Activated CD4-positive, alpha-beta T cell treated with anti-CD3 and anti-CD28 coated beads, Interleukin-2, amount 10 ng/mL, durations not matched to agents 7 days and 5 days (primary cell): ENCODE data around the gene NCL. TPM values are rescaled to one million over a fixed set of nuclear protein-coding genes. Genes with fewer than 3 reads are reported as not detected.
A peak's percentile ranks its signal among the peaks of the same experiment; 100 is the strongest.
"Not testable (repeated sequence)": the region's sequence is repeated elsewhere in the genome, so short reads cannot be mapped to it uniquely, and the experiment has no call there.

Experiments used
- CTCF ChIA-PET: fragments of 350-600 bp; sonication (Branson Sonifier 250); formaldehyde crosslinking; loops from one replicate; lab custom pipeline; 2021; ENCODE audit warnings: antibody characterized with exemption; lab: Charles Lee
- POLR2A ChIA-PET: fragments of 350-600 bp; sonication (Branson Sonifier 250); formaldehyde crosslinking; loops from one replicate; lab custom pipeline; 2021; ENCODE audit warnings: antibody characterized with exemption; lab: Charles Lee
- DNase-seq: peaks from one replicate; pipeline ENCODE4 v3.0.0-alpha.2; 2020
- H3K27ac Mint-ChIP-seq: one replicate; pipeline ENCODE4 v1.8.0; 2021; ENCODE audit warnings: mild to moderate bottlenecking, moderate library complexity, mixed read lengths
- H3K27me3 Mint-ChIP-seq: one replicate; pipeline ENCODE4 v1.8.0; 2021; ENCODE audit warnings: mixed read lengths
- H3K36me3 Mint-ChIP-seq: one replicate; pipeline ENCODE4 v1.8.0; 2021; ENCODE audit warnings: low read depth, mixed read lengths
- H3K4me1 Mint-ChIP-seq: one replicate; pipeline ENCODE4 v1.8.0; 2021; ENCODE audit warnings: mixed read lengths
- H3K4me3 Mint-ChIP-seq: one replicate; pipeline ENCODE4 v1.8.0; 2021; ENCODE audit warnings: mild to moderate bottlenecking, moderate library complexity, mixed read lengths
- H3K9me3 Mint-ChIP-seq: one replicate; pipeline ENCODE4 v1.8.0; 2021; ENCODE audit warnings: mixed read lengths
- total RNA-seq, 2 experiments: library from RNA; stranded (reverse); gene quantifications; one replicate each; pipeline ENCODE4 v1.2.3, GENCODE V29; 2021

Gene NCL
- total RNA-seq, 2 experiments from 2014 or later, result 542 to 599 TPM

GRCh38 chr2:231452799-231453508 lies 11.3 kb downstream of the NCL start:
- Mint-ChIP-seq H3K27ac (peak overlapping the region; percentile 61), H3K4me1 (peaks cover 25% of the 10 kb centered on the region), H3K36me3 (peaks cover 46% of the 10 kb centered on the region), H3K9me3 (no peaks in the 10 kb centered on the region), H3K27me3 (no peaks in the 10 kb centered on the region), H3K4me3 (no peak overlapping the region)
- no peak for DNase-seq
- ChIA-PET CTCF (interaction anchor here (0.6 to 3.0 kb wide), 10 partner anchors 10 to 1157 kb away, joined by 3 to 17 read pairs (median 5); partner anchors contain the start of gene NCL), POLR2A (no interaction called here)

GRCh38 chr2:231450548-231450989 lies 13.7 kb downstream of the NCL start:
- Mint-ChIP-seq H3K4me3 (no peak overlapping the region), H3K36me3 (peaks cover 22% of the 10 kb centered on the region), H3K27me3 (no peaks in the 10 kb centered on the region), H3K27ac (no peak overlapping the region), H3K4me1 (peaks cover 12% of the 10 kb centered on the region), H3K9me3 (no peaks in the 10 kb centered on the region)
- CTCF ChIA-PET, result interaction anchor here (0.6 to 3.0 kb wide), 3 partner anchors 15 to 237 kb away, joined by 3 to 17 read pairs (median 5); no protein-coding TSS in a partner anchor
- POLR2A ChIA-PET, result no interaction called here
- DNase-seq, result no peak

GRCh38 chr2:231449503-231450054 lies 14.7 kb downstream of the NCL start:
- POLR2A ChIA-PET, result no interaction called here
- H3K4me1 Mint-ChIP-seq, result peaks cover 7% of the 10 kb centered on the region
- no peak for DNase-seq
- CTCF ChIA-PET, result interaction anchor here (1.6 kb wide), 1 partner anchor 16 kb away, joined by 5 read pairs; no protein-coding TSS in a partner anchor
- no peak overlapping the region for H3K27ac Mint-ChIP-seq
- peaks cover 13% of the 10 kb centered on the region for H3K36me3 Mint-ChIP-seq
- H3K9me3 Mint-ChIP-seq, result no peaks in the 10 kb centered on the region
- no peak overlapping the region for H3K4me3 Mint-ChIP-seq
- H3K27me3 Mint-ChIP-seq, result no peaks in the 10 kb centered on the region

GRCh38 chr2:231436957-231437356 lies 27.3 kb downstream of the NCL start:
- no peak for DNase-seq
- H3K36me3 Mint-ChIP-seq, result peaks cover 4% of the 10 kb centered on the region
- no peaks in the 10 kb centered on the region for H3K27me3 Mint-ChIP-seq
- H3K4me1 Mint-ChIP-seq, result peaks cover 9% of the 10 kb centered on the region
- ChIA-PET CTCF (interaction anchor here (1.1 kb wide), 2 partner anchors 27 to 37 kb away, joined by 3 to 4 read pairs; partner anchors contain the start of gene NCL), POLR2A (no interaction called here)
- H3K27ac Mint-ChIP-seq, result no peak overlapping the region
- peaks cover 4% of the 10 kb centered on the region for H3K9me3 Mint-ChIP-seq
- H3K4me3 Mint-ChIP-seq, result no peak overlapping the region

GRCh38 chr2:231433990-231434389 lies 30.3 kb downstream of the NCL start:
- no peak overlapping the region for H3K27ac Mint-ChIP-seq
- DNase-seq, result no peak
- H3K27me3 Mint-ChIP-seq, result peaks cover 2% of the 10 kb centered on the region
- peaks cover 6% of the 10 kb centered on the region for H3K36me3 Mint-ChIP-seq
- ChIA-PET CTCF (no interaction called here), POLR2A (no interaction called here)
- no peak overlapping the region for H3K4me3 Mint-ChIP-seq
- H3K9me3 Mint-ChIP-seq, result peaks cover 26% of the 10 kb centered on the region
- H3K4me1 Mint-ChIP-seq, result peaks cover 9% of the 10 kb centered on the region

GRCh38 chr2:231431606-231432005 lies 32.7 kb downstream of the NCL start:
- H3K36me3 Mint-ChIP-seq, result peaks cover 6% of the 10 kb centered on the region
- peaks cover 13% of the 10 kb centered on the region for H3K4me1 Mint-ChIP-seq
- ChIA-PET CTCF (no interaction called here), POLR2A (no interaction called here)
- peaks cover 2% of the 10 kb centered on the region for H3K27me3 Mint-ChIP-seq
- no peak overlapping the region for H3K4me3 Mint-ChIP-seq
- peaks cover 26% of the 10 kb centered on the region for H3K9me3 Mint-ChIP-seq
- no peak overlapping the region for H3K27ac Mint-ChIP-seq
- DNase-seq, result no peak

GRCh38 chr2:231430437-231430836 lies 33.8 kb downstream of the NCL start:
- Mint-ChIP-seq H3K9me3 (peaks cover 26% of the 10 kb centered on the region), H3K4me1 (peaks cover 24% of the 10 kb centered on the region)
- H3K27me3 Mint-ChIP-seq, H3K36me3 Mint-ChIP-seq, DNase-seq, H3K27ac Mint-ChIP-seq, H3K4me3 Mint-ChIP-seq, POLR2A ChIA-PET: not testable (repeated sequence)
- CTCF ChIA-PET, result interaction anchor here (1.7 to 1.8 kb wide), 2 partner anchors 10 to 22 kb away, joined by 3 to 4 read pairs; no protein-coding TSS in a partner anchor

- Mint-ChIP-seq H3K27ac (no peak overlapping the region), H3K4me1 (peaks cover 24% of the 10 kb centered on the region), H3K9me3 (peaks cover 26% of the 10 kb centered on the region), H3K4me3 (no peak overlapping the region), H3K27me3 (peaks cover 2% of the 10 kb centered on the region), H3K36me3 (peaks cover 6% of the 10 kb centered on the region)
- ChIA-PET POLR2A (no interaction called here), CTCF (interaction anchor here (1.7 to 1.8 kb wide), 2 partner anchors 9 to 22 kb away, joined by 3 to 4 read pairs; no protein-coding TSS in a partner anchor)
- no peak for DNase-seq
Observed at GRCh38 chr2:231429901-231430300, 34.4 kb downstream of the NCL start.

- H3K36me3 Mint-ChIP-seq, result peaks cover 6% of the 10 kb centered on the region
- H3K27me3 Mint-ChIP-seq, result peaks cover 2% of the 10 kb centered on the region
- H3K27ac Mint-ChIP-seq, result no peak overlapping the region
- peaks cover 25% of the 10 kb centered on the region for H3K9me3 Mint-ChIP-seq
- peaks cover 23% of the 10 kb centered on the region for H3K4me1 Mint-ChIP-seq
- POLR2A ChIA-PET, result no interaction called here
- H3K4me3 Mint-ChIP-seq, result no peak overlapping the region
- DNase-seq, result no peak
- CTCF ChIA-PET, result interaction anchor here (0.8 to 1.8 kb wide), 2 partner anchors 23 to 40 kb away, joined by 3 read pairs; no protein-coding TSS in a partner anchor
Observed at GRCh38 chr2:231429152-231429551, 35.1 kb downstream of the NCL start.

- Mint-ChIP-seq H3K4me3 (no peak overlapping the region), H3K36me3 (peaks cover 4% of the 10 kb centered on the region), H3K4me1 (peaks cover 15% of the 10 kb centered on the region), H3K27me3 (peaks cover 2% of the 10 kb centered on the region), H3K27ac (peak overlapping the region; percentile 78), H3K9me3 (peaks cover 23% of the 10 kb centered on the region)
- ChIA-PET POLR2A (no interaction called here), CTCF (interaction anchor here (0.6 to 1.4 kb wide), 3 partner anchors 12 to 228 kb away, joined by 3 to 4 read pairs (median 3); partner anchors contain the start of gene ARMC9)
- DNase-seq, result no peak
Observed at GRCh38 chr2:231427116-231427515, 37.2 kb downstream of the NCL start.

GRCh38 chr2:231425811-231426703 lies 38.2 kb downstream of the NCL start:
- H3K27me3 Mint-ChIP-seq, result peaks cover 2% of the 10 kb centered on the region
- peak overlapping the region; percentile 78 for H3K27ac Mint-ChIP-seq
- CTCF ChIA-PET, result interaction anchor here (1.0 to 1.5 kb wide), 4 partner anchors 13 to 26 kb away, joined by 3 to 6 read pairs (median 4); no protein-coding TSS in a partner anchor
- H3K4me3 Mint-ChIP-seq, result peak overlapping the region; percentile 9
- H3K9me3 Mint-ChIP-seq, result peaks cover 13% of the 10 kb centered on the region
- no peaks in the 10 kb centered on the region for H3K36me3 Mint-ChIP-seq
- peak; percentile 62 for DNase-seq
- POLR2A ChIA-PET, result no interaction called here
- H3K4me1 Mint-ChIP-seq, result peaks cover 15% of the 10 kb centered on the region

- ChIA-PET POLR2A (no interaction called here), CTCF (interaction anchor here (0.7 to 1.5 kb wide), 5 partner anchors 12 to 184 kb away, joined by 3 to 6 read pairs (median 4); no protein-coding TSS in a partner anchor)
- Mint-ChIP-seq H3K4me3 (no peak overlapping the region), H3K4me1 (peaks cover 15% of the 10 kb centered on the region), H3K36me3 (no peaks in the 10 kb centered on the region), H3K9me3 (peaks cover 8% of the 10 kb centered on the region), H3K27ac (peak overlapping the region; percentile 78), H3K27me3 (peaks cover 2% of the 10 kb centered on the region)
- no peak for DNase-seq
Observed at GRCh38 chr2:231425291-231425810, 38.9 kb downstream of the NCL start.
